Stimulated activated effector memory CD8-positive, alpha-beta T cell treated with anti-CD3 and anti-CD28 coated beads, Interleukin-12 subunit alpha, Interleukin-12 subunit beta, amount 100 ng/mL, for 72 hours (primary cell): ENCODE measurements around the gene CD200R1L.
A peak's percentile ranks its signal among the peaks of the same experiment; 100 is the strongest.
"Not testable (repeated sequence)": the region's sequence is repeated elsewhere in the genome, so short reads cannot be mapped to it uniquely, and the experiment has no call there.

Source experiments
- ATAC-seq: fragments of 150-1000 bp; cut with Tn5 transposase; 2 replicates; pipeline ENCODE4 v1.10.0; 2021
- DNase-seq, 2 donors: peaks; one replicate each; pipeline ENCODE4 v3.0.0; 2021 to 2022; ENCODE audit warnings: low spot score in 2 of 2
- H3K27ac Mint-ChIP-seq: one replicate; pipeline ENCODE4 v1.8.0; 2022; ENCODE audit warnings: mild to moderate bottlenecking, mixed read lengths
- H3K36me3 Mint-ChIP-seq: one replicate; pipeline ENCODE4 v1.8.0; 2022; ENCODE audit warnings: mild to moderate bottlenecking, mixed read lengths
- H3K4me1 Mint-ChIP-seq: one replicate; pipeline ENCODE4 v1.8.0; 2022; ENCODE audit warnings: mixed read lengths
- H3K4me3 Mint-ChIP-seq: one replicate; pipeline ENCODE4 v1.8.0; 2022; ENCODE audit warnings: mild to moderate bottlenecking, mixed read lengths
- H3K9me3 Mint-ChIP-seq: one replicate; pipeline ENCODE4 v1.8.0; 2022; ENCODE audit warnings: mixed read lengths

CD200R1L gene

DNA sequence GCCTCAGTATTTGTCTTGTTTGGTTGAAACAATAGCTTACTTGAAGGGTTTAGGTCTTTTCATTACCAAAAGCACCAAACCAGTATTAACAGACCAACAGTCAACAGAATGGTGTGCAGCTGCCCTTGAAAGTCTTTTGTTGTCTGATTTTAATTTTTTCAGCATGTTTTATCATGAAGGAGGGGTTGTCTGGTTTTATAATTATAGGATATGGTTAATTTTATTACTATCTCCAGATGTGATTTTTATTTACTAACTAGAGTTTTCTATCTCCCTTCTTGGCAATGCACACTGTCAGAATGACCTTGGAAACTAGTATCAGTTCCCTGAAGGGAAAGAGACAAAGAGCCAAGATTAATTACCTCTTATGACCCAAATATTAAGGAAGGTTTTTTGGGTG lies 9.2 kb upstream of the CD200R1L start:
- peaks cover 31% of the 10 kb centered on the region for H3K4me1 Mint-ChIP-seq
- peaks cover 16% of the 10 kb centered on the region for H3K9me3 Mint-ChIP-seq
- H3K36me3 Mint-ChIP-seq = no peaks in the 10 kb centered on the region
- H3K27ac Mint-ChIP-seq = peak overlapping the region; percentile 70
- H3K4me3 Mint-ChIP-seq = no peak overlapping the region
- no peak for ATAC-seq
- no peak for DNase-seq

- H3K27ac Mint-ChIP-seq, ATAC-seq, H3K36me3 Mint-ChIP-seq, H3K4me3 Mint-ChIP-seq, DNase-seq: not testable (repeated sequence)
- Mint-ChIP-seq H3K4me1 (peaks cover 31% of the 10 kb centered on the region), H3K9me3 (peaks cover 23% of the 10 kb centered on the region)
Observed at GRCh38 chr3:112855074-112855473, 8.4 kb upstream of the CD200R1L start.

GRCh38 chr3:112848196-112848595 lies 1.5 kb upstream of the CD200R1L start:
- peaks cover 32% of the 10 kb centered on the region for H3K4me1 Mint-ChIP-seq
- H3K36me3 Mint-ChIP-seq = no peaks in the 10 kb centered on the region
- peak overlapping the region; percentile 8 for H3K27ac Mint-ChIP-seq
- H3K4me3 Mint-ChIP-seq = peak overlapping the region; percentile 2
- H3K9me3 Mint-ChIP-seq = peaks cover 21% of the 10 kb centered on the region
- ATAC-seq = no peak
- DNase-seq = no peak

GRCh38 chr3:112847692-112848091 lies 1.0 kb upstream of the CD200R1L start:
- DNase-seq (no peak), ATAC-seq (peak; percentile 86)
- Mint-ChIP-seq H3K36me3 (no peaks in the 10 kb centered on the region), H3K9me3 (peaks cover 23% of the 10 kb centered on the region), H3K4me1 (peaks cover 32% of the 10 kb centered on the region), H3K27ac (peak overlapping the region; percentile 8), H3K4me3 (peak overlapping the region; percentile 2)

DNA sequence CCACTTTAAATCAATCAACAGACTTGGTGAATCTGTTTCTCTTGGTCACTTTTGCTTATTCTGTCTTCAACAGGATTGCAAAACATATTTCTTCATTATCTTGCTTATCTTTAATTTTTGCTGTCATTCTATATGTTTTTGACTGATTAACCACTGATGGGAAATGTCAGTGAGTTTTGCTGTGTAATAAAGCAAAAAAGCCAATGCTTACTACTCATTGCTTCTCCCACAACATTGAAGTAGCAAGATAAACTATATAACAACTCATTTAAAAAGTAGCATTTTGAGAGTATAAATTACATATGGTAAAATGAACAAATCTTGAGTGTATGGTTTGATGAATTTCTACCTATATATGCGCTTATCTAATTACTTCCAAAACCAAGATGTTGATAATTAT lies 892 bp downstream of the CD200R1L start:
- peak; percentile 70 for ATAC-seq
- no peak overlapping the region for H3K27ac Mint-ChIP-seq
- DNase-seq = no peak
- no peaks in the 10 kb centered on the region for H3K36me3 Mint-ChIP-seq
- peaks cover 9% of the 10 kb centered on the region for H3K9me3 Mint-ChIP-seq
- H3K4me3 Mint-ChIP-seq = no peak overlapping the region
- H3K4me1 Mint-ChIP-seq = peaks cover 32% of the 10 kb centered on the region

GRCh38 chr3:112829046-112829445 lies 17.6 kb downstream of the CD200R1L start:
- Mint-ChIP-seq H3K9me3 (no peaks in the 10 kb centered on the region), H3K27ac (no peak overlapping the region), H3K36me3 (no peaks in the 10 kb centered on the region), H3K4me1 (no peaks in the 10 kb centered on the region), H3K4me3 (no peak overlapping the region)
- ATAC-seq = no peak
- no peak for DNase-seq

GRCh38 chr3:112822064-112823055 lies 24.3 kb downstream of the CD200R1L start:
- ATAC-seq (no peak), DNase-seq (no peak)
- no peaks in the 10 kb centered on the region for H3K4me1 Mint-ChIP-seq

GRCh38 chr3:112818289-112818688 lies 28.4 kb downstream of the CD200R1L start:
- Mint-ChIP-seq H3K9me3 (no peaks in the 10 kb centered on the region), H3K4me3 (no peak overlapping the region), H3K27ac (no peak overlapping the region), H3K4me1 (peaks cover 7% of the 10 kb centered on the region), H3K36me3 (no peaks in the 10 kb centered on the region)
- DNase-seq (no peak), ATAC-seq (no peak)

More at GRCh38 chr3:112822064-112823055, 24.3 kb downstream of the CD200R1L start:
- H3K27ac Mint-ChIP-seq = no peak overlapping the region
- H3K36me3 Mint-ChIP-seq = no peaks in the 10 kb centered on the region
- no peak overlapping the region for H3K4me3 Mint-ChIP-seq
- no peaks in the 10 kb centered on the region for H3K9me3 Mint-ChIP-seq

- Mint-ChIP-seq H3K27ac (no peak overlapping the region), H3K36me3 (no peaks in the 10 kb centered on the region), H3K4me3 (no peak overlapping the region), H3K9me3 (no peaks in the 10 kb centered on the region), H3K4me1 (peaks cover 10% of the 10 kb centered on the region)
- no peak for ATAC-seq
- no peak for DNase-seq
Observed at GRCh38 chr3:112817797-112818196, 28.9 kb downstream of the CD200R1L start.

DNA sequence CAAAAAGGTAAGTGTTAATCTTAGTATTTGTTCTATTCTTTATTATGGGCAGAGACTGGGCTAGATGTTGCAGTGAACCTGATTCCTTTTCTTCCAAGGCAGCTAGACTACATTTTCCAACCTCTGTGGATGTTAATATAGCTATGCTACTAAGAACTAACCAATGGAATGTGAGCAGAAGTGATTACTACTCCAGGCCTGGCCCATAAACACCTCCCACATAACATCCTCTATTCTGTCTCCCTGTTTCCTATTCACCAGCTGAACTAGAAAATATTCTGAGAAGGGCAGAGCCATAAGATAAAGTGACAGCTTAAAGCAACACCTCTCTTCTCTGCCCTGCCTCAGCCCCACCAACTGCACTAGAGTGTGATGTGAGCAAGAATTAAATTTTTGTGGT lies 29.4 kb downstream of the CD200R1L start:
- no peak for ATAC-seq
- Mint-ChIP-seq H3K4me1 (peaks cover 10% of the 10 kb centered on the region), H3K36me3 (no peaks in the 10 kb centered on the region), H3K27ac (no peak overlapping the region), H3K4me3 (no peak overlapping the region), H3K9me3 (no peaks in the 10 kb centered on the region)
- DNase-seq = no peak

- DNase-seq (no peak), ATAC-seq (no peak)
- Mint-ChIP-seq H3K4me3 (no peak overlapping the region), H3K27ac (no peak overlapping the region), H3K9me3 (no peaks in the 10 kb centered on the region), H3K4me1 (peaks cover 10% of the 10 kb centered on the region), H3K36me3 (no peaks in the 10 kb centered on the region)
Observed at GRCh38 chr3:112815981-112816380, 30.7 kb downstream of the CD200R1L start.

DNA sequence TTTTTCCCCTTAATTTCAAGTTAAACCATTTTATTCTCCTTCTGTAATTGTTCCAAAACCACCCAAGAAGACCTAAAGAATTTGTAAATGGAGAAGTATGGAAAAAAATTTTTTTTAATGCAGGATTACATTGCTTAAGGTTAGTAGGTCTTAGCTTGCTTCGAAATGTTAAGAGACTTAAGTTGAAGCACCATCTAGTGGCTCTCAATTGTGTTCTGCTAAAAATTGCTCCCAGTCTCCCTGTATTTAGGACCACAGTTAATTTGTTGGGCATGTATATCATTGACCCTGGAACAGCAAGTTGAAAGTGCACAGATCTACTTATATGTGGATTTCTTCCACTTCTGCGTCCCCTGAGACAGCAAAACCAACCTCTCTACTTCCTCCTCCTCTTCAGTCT lies 32.4 kb downstream of the CD200R1L start:
- ATAC-seq (no peak), DNase-seq (no peak)
- H3K36me3 Mint-ChIP-seq = no peaks in the 10 kb centered on the region
- no peaks in the 10 kb centered on the region for H3K9me3 Mint-ChIP-seq
- no peak overlapping the region for H3K27ac Mint-ChIP-seq
- H3K4me3 Mint-ChIP-seq = no peak overlapping the region
- peaks cover 10% of the 10 kb centered on the region for H3K4me1 Mint-ChIP-seq

- ATAC-seq (no peak), DNase-seq (no peak)
- Mint-ChIP-seq H3K36me3 (no peaks in the 10 kb centered on the region), H3K27ac (peak overlapping the region; percentile 1), H3K4me1 (peaks cover 10% of the 10 kb centered on the region), H3K4me3 (no peak overlapping the region), H3K9me3 (no peaks in the 10 kb centered on the region)
Observed at GRCh38 chr3:112813723-112814171, 32.9 kb downstream of the CD200R1L start.

GRCh38 chr3:112813016-112813415 lies 33.6 kb downstream of the CD200R1L start:
- Mint-ChIP-seq H3K4me1 (peaks cover 10% of the 10 kb centered on the region), H3K36me3 (no peaks in the 10 kb centered on the region), H3K9me3 (no peaks in the 10 kb centered on the region), H3K4me3 (no peak overlapping the region), H3K27ac (peak overlapping the region; percentile 1)
- DNase-seq (no peak), ATAC-seq (no peak)

DNA sequence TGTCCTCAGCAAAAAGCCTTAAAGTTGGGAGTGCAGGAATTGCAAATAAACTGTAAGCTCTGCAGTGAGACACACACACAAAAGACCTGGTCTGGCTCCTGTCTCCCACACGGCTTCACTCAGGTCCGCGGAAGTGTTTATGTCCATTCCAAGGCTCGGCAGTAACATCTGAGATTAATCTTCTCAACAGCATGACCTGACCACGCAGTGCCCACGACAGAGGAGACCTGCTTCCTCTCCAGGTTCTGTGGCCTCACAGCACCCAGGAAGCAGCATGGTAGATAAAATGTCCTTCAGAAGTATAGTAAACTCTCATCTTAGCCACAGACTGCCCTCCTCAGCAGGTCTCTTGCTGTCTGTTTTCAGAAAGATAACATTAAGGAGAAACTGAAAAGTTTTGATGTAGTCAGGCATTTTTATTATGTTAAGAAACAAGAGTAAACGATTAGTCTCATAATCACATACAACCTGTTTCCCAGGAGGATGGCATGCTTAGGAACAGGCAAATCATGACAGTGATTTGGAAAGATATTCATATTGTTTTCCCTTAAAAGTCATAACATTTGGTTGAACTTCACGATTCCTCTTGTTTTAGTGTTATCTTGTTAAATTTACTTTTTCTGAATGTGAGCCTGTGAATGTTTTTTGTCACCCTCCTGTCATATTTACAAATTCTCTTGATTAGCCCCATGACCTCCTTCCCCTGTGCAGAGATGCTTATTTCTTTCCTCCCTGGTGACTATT lies 34.6 kb downstream of the CD200R1L start:
- no peak overlapping the region for H3K27ac Mint-ChIP-seq
- H3K4me1 Mint-ChIP-seq = peaks cover 10% of the 10 kb centered on the region
- DNase-seq = no peak
- no peaks in the 10 kb centered on the region for H3K9me3 Mint-ChIP-seq
- no peak overlapping the region for H3K4me3 Mint-ChIP-seq
- no peaks in the 10 kb centered on the region for H3K36me3 Mint-ChIP-seq
- ATAC-seq = no peak
